Measurements from ENCODE around the gene KLHL22. TPM values are rescaled to one million over a fixed set of nuclear protein-coding genes. Genes with fewer than 3 reads are reported as not detected.
"Not testable (repeated sequence)": the region's sequence is repeated elsewhere in the genome, so short reads cannot be mapped to it uniquely, and the experiment has no call there.

The KLHL22 gene
- polyA plus RNA-seq (ENCODE audit: insufficient read length) = 37.0 TPM
- long read RNA-seq, donor 1, transcript KLHL22-201 (7 exons, 2,616 nt) = major isoform, 10 of 11 reads
- long read RNA-seq, donor 1, partial matches to known transcripts = 0 of 11 reads
- long read RNA-seq, donor 1, other reads (novel, unspliced or antisense) = 0 of 11 reads
- long read RNA-seq, donor 2, transcript KLHL22-201 (7 exons, 2,616 nt) = major isoform, 5 of 11 reads
- long read RNA-seq, donor 2, partial matches to known transcripts = 5 of 11 reads
- long read RNA-seq, donor 2, other reads (novel, unspliced or antisense) = 0 of 11 reads
- long read RNA-seq, donor 3, partial matches to known transcripts = 20 of 23 reads
- long read RNA-seq, donor 3, other reads (novel, unspliced or antisense) = 0 of 23 reads
- long read RNA-seq, donor 4 = 0 reads
- long read RNA-seq, donor 5, transcript KLHL22-201 (7 exons, 2,616 nt) = major isoform, 7 of 7 reads
- long read RNA-seq, donor 5, partial matches to known transcripts = 0 of 7 reads
- long read RNA-seq, donor 5, other reads (novel, unspliced or antisense) = 0 of 7 reads
- long read RNA-seq, donor 6, transcript KLHL22-201 (7 exons, 2,616 nt) = major isoform, 6 of 7 reads
- long read RNA-seq, donor 6, partial matches to known transcripts = 0 of 7 reads
- long read RNA-seq, donor 6, other reads (novel, unspliced or antisense) = 0 of 7 reads
- long read RNA-seq, donor 7, partial matches to known transcripts = 0 of 6 reads
- long read RNA-seq, donor 7, other reads (novel, unspliced or antisense) = 0 of 6 reads
- long read RNA-seq, donor 8, partial matches to known transcripts = 0 of 2 reads
- long read RNA-seq, donor 8, other reads (novel, unspliced or antisense) = 0 of 2 reads

GRCh38 chr22:20494978-20495860 is at the start of gene KLHL22:
TSS of gene KLHL22 (minus strand) at chr22:20495795. CDS start at chr22:20489211, 6,584 bp downstream.
- no peak for DNase-seq

GRCh38 chr22:20545318-20545634 is 49.7 kb upstream of the KLHL22 start:
- DNase-seq = not testable (repeated sequence)

GRCh38 chr22:20542736-20543135 is 47.1 kb upstream of the KLHL22 start:
- no peak for DNase-seq

GRCh38 chr22:20542055-20542454 is 46.5 kb upstream of the KLHL22 start:
- DNase-seq = no peak

GRCh38 chr22:20538875-20539274 is 43.3 kb upstream of the KLHL22 start:
- not testable (repeated sequence) for DNase-seq

- no peak for DNase-seq
These were observed 42.4 kb upstream of the KLHL22 start for GRCh38 chr22:20537983-20538382.

- no peak for DNase-seq
These were observed 41.7 kb upstream of the KLHL22 start for GRCh38 chr22:20537325-20537756.

- DNase-seq = no peak
These were observed 41.2 kb upstream of the KLHL22 start for GRCh38 chr22:20536590-20537324.

GRCh38 chr22:20533879-20534265 is 38.3 kb upstream of the KLHL22 start:
- DNase-seq = no peak

- no peak for DNase-seq
These were observed 37.7 kb upstream of the KLHL22 start for GRCh38 chr22:20533095-20533878.

GRCh38 chr22:20532256-20532993 is 36.8 kb upstream of the KLHL22 start:
- DNase-seq = no peak

- no peak for DNase-seq
These were observed 36.0 kb upstream of the KLHL22 start for GRCh38 chr22:20531404-20532201.

- DNase-seq = no peak
These were observed 35.5 kb upstream of the KLHL22 start for GRCh38 chr22:20531154-20531403.

- DNase-seq = no peak
These were observed 35.0 kb upstream of the KLHL22 start for GRCh38 chr22:20530368-20531153.

- DNase-seq = no peak
These were observed 32.9 kb upstream of the KLHL22 start for GRCh38 chr22:20528405-20528978.

- DNase-seq = no peak
These were observed 31.2 kb upstream of the KLHL22 start for GRCh38 chr22:20526628-20527355.

- no peak for DNase-seq
These were observed 30.7 kb upstream of the KLHL22 start for GRCh38 chr22:20526305-20526627.

- DNase-seq = no peak
These were observed 29.5 kb upstream of the KLHL22 start for GRCh38 chr22:20525048-20525447.

Data from left kidney (tissue), 8 donors.